NT2/D1 (cell line): ENCODE data around the gene ZNF385C.

Experiments used
- SUZ12 ChIP-seq: IDR thresholded peaks from 2 replicates; pipeline ENCODE4 v1.6.1; 2011; ENCODE audit not compliant: insufficient read length, insufficient read depth; ENCODE audit errors: extremely low read depth
- ZNF274 ChIP-seq: IDR thresholded peaks from 2 replicates; pipeline ENCODE4 v1.6.1; 2011; ENCODE audit warnings: mild to moderate bottlenecking, low read depth, low read length

DNA sequence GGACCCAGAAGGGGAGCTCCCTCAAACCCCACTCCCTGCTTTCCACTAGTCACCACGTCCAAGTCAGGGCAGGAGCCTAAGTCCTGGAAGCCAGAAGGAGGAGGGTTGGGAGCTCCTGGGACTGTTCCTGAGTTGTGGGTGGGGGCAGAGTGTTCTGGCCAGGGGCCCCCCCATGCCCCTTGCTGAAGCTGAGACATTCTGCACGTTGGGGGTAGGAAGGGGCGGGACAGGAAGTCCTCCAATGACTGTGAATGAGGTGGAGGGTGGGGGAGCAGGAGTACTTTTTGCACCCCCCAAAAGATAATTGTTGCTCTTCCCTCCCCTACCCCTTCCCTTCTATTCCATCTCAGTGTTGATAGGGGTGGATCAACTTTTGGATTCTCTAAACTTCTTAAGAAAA lies 26.5 kb downstream of the ZNF385C start:
- TF ChIP-seq ZNF274: no peak
- TF ChIP-seq SUZ12: no peak
